Progenitor cell of endocrine pancreas (in vitro differentiated cells): ENCODE data around the gene TKFC. TPM values are rescaled to one million over a fixed set of nuclear protein-coding genes. Genes with fewer than 3 reads are reported as not detected.
A peak's percentile ranks its signal among the peaks of the same experiment; 100 is the strongest.

Source experiments
- DNase-seq: peaks from one replicate; pipeline ENCODE4 v3.0.0; 2021; ENCODE audit warnings: low spot score; ENCODE audit not compliant: unreplicated experiment
- H3K27ac Mint-ChIP-seq: 2 replicates; pipeline ENCODE4 v1.8.0; 2021; ENCODE audit warnings: mild to moderate bottlenecking, moderate library complexity, mixed read lengths
- H3K27me3 Mint-ChIP-seq: 2 replicates; pipeline ENCODE4 v1.8.0; 2021; ENCODE audit warnings: mixed read lengths
- H3K36me3 Mint-ChIP-seq: 2 replicates; pipeline ENCODE4 v1.8.0; 2022; ENCODE audit warnings: mixed read lengths; ENCODE audit not compliant: insufficient read depth
- H3K4me1 Mint-ChIP-seq: 2 replicates; pipeline ENCODE4 v1.8.0; 2021; ENCODE audit warnings: low read depth, mixed read lengths
- H3K4me3 Mint-ChIP-seq: 2 replicates; pipeline ENCODE4 v1.8.0; 2021; ENCODE audit warnings: low read depth, mild to moderate bottlenecking, moderate library complexity, mixed read lengths
- H3K9me3 Mint-ChIP-seq: 2 replicates; pipeline ENCODE4 v1.8.0; 2021; ENCODE audit warnings: low read depth, mixed read lengths
- CTCF ChIP-seq: fragments of 200-600 bp; sonication (generic); IDR thresholded peaks from one replicate; pipeline ENCODE4 v1.5.0; 2021; ENCODE audit warnings: antibody characterized with exemption, mild to moderate bottlenecking; ENCODE audit not compliant: unreplicated experiment
- total RNA-seq: library from RNA; stranded (reverse); gene quantifications from 2 replicates; pipeline ENCODE4 v1.2.1, GENCODE V29; 2021

Gene TKFC
- total RNA-seq, 1 donor from 2014 or later, result 78.8 TPM

- H3K36me3 Mint-ChIP-seq, result peaks cover 3% of the 10 kb centered on the region
- H3K4me1 Mint-ChIP-seq, result peaks cover 22% of the 10 kb centered on the region
- H3K27ac Mint-ChIP-seq, result peak within 1 kb of the TSS; percentile 99
- H3K4me3 Mint-ChIP-seq, result peak within 1 kb of the TSS; percentile 100
- peak; percentile 71 for DNase-seq
- H3K9me3 Mint-ChIP-seq, result no peaks in the 10 kb centered on the region
- no peaks in the 10 kb centered on the region for H3K27me3 Mint-ChIP-seq
- no peak for TF ChIP-seq CTCF
Measured at GRCh38 chr11:61361741-61362541, 28.9 kb downstream of the TKFC start, which contains the start of the genes CYB561A3 and TMEM138. CYB561A3 (minus strand) TSS chr11:61361882; CDS start chr11:61356713, 5,169 bp downstream. TMEM138 (plus strand) TSS chr11:61362374; CDS start chr11:61364391, 2,017 bp downstream.

GRCh38 chr11:61362542-61362875, 29.5 kb downstream of the TKFC start:
- Mint-ChIP-seq H3K27ac (peak overlapping the region; percentile 99), H3K4me1 (peaks cover 22% of the 10 kb centered on the region), H3K4me3 (peak overlapping the region; percentile 100), H3K9me3 (no peaks in the 10 kb centered on the region), H3K27me3 (no peaks in the 10 kb centered on the region), H3K36me3 (peaks cover 3% of the 10 kb centered on the region)
- DNase-seq, result no peak
- no peak for TF ChIP-seq CTCF

- Mint-ChIP-seq H3K27ac (no peak overlapping the region), H3K36me3 (peaks cover 10% of the 10 kb centered on the region), H3K4me1 (peaks cover 22% of the 10 kb centered on the region), H3K4me3 (peak overlapping the region; percentile 100), H3K9me3 (no peaks in the 10 kb centered on the region), H3K27me3 (no peaks in the 10 kb centered on the region)
- TF ChIP-seq CTCF, result no peak
- DNase-seq, result no peak
Measured at GRCh38 chr11:61364012-61364675, 31.1 kb downstream of the TKFC start.

- no peak overlapping the region for H3K27ac Mint-ChIP-seq
- peaks cover 10% of the 10 kb centered on the region for H3K4me1 Mint-ChIP-seq
- no peak for TF ChIP-seq CTCF
- H3K4me3 Mint-ChIP-seq, result no peak overlapping the region
- peaks cover 24% of the 10 kb centered on the region for H3K36me3 Mint-ChIP-seq
- no peak for DNase-seq
- H3K9me3 Mint-ChIP-seq, result peaks cover 3% of the 10 kb centered on the region
- H3K27me3 Mint-ChIP-seq, result no peaks in the 10 kb centered on the region
Measured at GRCh38 chr11:61367406-61367805, 34.4 kb downstream of the TKFC start.

- Mint-ChIP-seq H3K27me3 (no peaks in the 10 kb centered on the region), H3K36me3 (peaks cover 28% of the 10 kb centered on the region), H3K9me3 (peaks cover 6% of the 10 kb centered on the region), H3K27ac (no peak overlapping the region), H3K4me3 (no peak overlapping the region), H3K4me1 (no peaks in the 10 kb centered on the region)
- no peak for TF ChIP-seq CTCF
- no peak for DNase-seq
Measured at GRCh38 chr11:61368646-61369045, 35.6 kb downstream of the TKFC start.
